ENCODE results near the gene ELP6.

DNA sequence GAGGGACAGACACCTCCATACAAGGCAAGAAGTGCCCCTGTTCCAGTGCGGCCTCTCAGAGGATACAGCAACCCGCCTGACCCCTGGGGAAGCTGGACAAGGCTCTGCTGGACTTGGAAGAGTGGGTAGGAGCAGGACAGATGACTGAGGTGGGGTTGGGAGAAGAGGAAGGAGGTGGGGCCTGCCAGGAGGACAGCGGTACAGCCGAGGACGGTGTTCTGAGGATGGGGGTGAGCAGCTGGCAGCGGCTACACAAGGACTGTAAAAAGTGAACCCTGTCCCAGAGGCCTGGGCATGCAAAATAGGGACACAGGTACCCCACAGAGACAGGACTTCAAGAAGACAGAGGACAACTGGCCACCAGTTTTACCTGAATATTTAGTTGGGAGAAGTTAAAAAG is 23.5 kb upstream of the ELP6 start:
- TF ChIP-seq, protein P1, sequence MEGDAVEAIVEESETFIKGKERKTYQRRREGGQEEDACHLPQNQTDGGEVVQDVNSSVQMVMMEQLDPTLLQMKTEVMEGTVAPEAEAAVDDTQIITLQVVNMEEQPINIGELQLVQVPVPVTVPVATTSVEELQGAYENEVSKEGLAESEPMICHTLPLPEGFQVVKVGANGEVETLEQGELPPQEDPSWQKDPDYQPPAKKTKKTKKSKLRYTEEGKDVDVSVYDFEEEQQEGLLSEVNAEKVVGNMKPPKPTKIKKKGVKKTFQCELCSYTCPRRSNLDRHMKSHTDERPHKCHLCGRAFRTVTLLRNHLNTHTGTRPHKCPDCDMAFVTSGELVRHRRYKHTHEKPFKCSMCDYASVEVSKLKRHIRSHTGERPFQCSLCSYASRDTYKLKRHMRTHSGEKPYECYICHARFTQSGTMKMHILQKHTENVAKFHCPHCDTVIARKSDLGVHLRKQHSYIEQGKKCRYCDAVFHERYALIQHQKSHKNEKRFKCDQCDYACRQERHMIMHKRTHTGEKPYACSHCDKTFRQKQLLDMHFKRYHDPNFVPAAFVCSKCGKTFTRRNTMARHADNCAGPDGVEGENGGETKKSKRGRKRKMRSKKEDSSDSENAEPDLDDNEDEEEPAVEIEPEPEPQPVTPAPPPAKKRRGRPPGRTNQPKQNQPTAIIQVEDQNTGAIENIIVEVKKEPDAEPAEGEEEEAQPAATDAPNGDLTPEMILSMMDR (IDR thresholded peaks at IDR 0.05; ENCODE audit: insufficient read depth, low read length) = no peak
- TF ChIP-seq, protein P2, sequence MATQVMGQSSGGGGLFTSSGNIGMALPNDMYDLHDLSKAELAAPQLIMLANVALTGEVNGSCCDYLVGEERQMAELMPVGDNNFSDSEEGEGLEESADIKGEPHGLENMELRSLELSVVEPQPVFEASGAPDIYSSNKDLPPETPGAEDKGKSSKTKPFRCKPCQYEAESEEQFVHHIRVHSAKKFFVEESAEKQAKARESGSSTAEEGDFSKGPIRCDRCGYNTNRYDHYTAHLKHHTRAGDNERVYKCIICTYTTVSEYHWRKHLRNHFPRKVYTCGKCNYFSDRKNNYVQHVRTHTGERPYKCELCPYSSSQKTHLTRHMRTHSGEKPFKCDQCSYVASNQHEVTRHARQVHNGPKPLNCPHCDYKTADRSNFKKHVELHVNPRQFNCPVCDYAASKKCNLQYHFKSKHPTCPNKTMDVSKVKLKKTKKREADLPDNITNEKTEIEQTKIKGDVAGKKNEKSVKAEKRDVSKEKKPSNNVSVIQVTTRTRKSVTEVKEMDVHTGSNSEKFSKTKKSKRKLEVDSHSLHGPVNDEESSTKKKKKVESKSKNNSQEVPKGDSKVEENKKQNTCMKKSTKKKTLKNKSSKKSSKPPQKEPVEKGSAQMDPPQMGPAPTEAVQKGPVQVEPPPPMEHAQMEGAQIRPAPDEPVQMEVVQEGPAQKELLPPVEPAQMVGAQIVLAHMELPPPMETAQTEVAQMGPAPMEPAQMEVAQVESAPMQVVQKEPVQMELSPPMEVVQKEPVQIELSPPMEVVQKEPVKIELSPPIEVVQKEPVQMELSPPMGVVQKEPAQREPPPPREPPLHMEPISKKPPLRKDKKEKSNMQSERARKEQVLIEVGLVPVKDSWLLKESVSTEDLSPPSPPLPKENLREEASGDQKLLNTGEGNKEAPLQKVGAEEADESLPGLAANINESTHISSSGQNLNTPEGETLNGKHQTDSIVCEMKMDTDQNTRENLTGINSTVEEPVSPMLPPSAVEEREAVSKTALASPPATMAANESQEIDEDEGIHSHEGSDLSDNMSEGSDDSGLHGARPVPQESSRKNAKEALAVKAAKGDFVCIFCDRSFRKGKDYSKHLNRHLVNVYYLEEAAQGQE (IDR thresholded peaks at IDR 0.05; ENCODE audit: insufficient replicate concordance, low read depth) = no peak
- TF ChIP-seq GABPA (IDR thresholded peaks at IDR 0.05; ENCODE audit: low read depth) (no peak), POLR2AphosphoS5 (IDR thresholded peaks at IDR 0.05; ENCODE audit: low read depth) (no peak)

Data from HL-60 (cell line).